Trophoblast cell (in vitro differentiated cells and primary cell): ENCODE results near the gene TFAM.

Experiments used
- DNase-seq, 2 donors: peaks; one replicate each; pipeline ENCODE4 v3.0.0-alpha.2; 2016
- H2AFZ ChIP-seq: 2 replicates; pipeline ENCODE4 v1.6.1; 2013; ENCODE audit warnings: low read length, moderate library complexity, mild to moderate bottlenecking; ENCODE audit not compliant: insufficient read depth, poor library complexity
- H2AK5ac ChIP-seq: 2 replicates; pipeline ENCODE4 v1.6.1; 2013; ENCODE audit warnings: mild to moderate bottlenecking, low read length
- H2BK120ac ChIP-seq: 2 replicates; pipeline ENCODE4 v1.6.1; 2013; ENCODE audit warnings: low read length, mild to moderate bottlenecking, moderate library complexity; ENCODE audit not compliant: insufficient read depth, poor library complexity
- H2BK12ac ChIP-seq: 2 replicates; pipeline ENCODE4 v1.6.1; 2013; ENCODE audit warnings: mild to moderate bottlenecking, low read length, moderate library complexity
- H2BK5ac ChIP-seq: 2 replicates; pipeline ENCODE4 v1.6.1; 2013; ENCODE audit warnings: low read length, low read depth, moderate library complexity, mild to moderate bottlenecking; ENCODE audit not compliant: poor library complexity
- H3K14ac ChIP-seq: 2 replicates; pipeline ENCODE4 v1.6.1; 2013; ENCODE audit warnings: mild to moderate bottlenecking, low read length
- H3K18ac ChIP-seq: 2 replicates; pipeline ENCODE4 v1.6.1; 2013; ENCODE audit warnings: mild to moderate bottlenecking, low read length
- H3K23ac ChIP-seq: 2 replicates; pipeline ENCODE4 v1.6.1; 2013; ENCODE audit warnings: low read length
- H3K27ac ChIP-seq: 2 replicates; pipeline ENCODE4 v1.5.1; 2013; ENCODE audit warnings: low read depth, mild to moderate bottlenecking, inconsistent platforms, low read length, moderate library complexity
- H3K27me3 ChIP-seq: 2 replicates; pipeline ENCODE4 v1.6.1; 2013; ENCODE audit warnings: inconsistent platforms, mild to moderate bottlenecking, low read length, moderate library complexity; ENCODE audit not compliant: insufficient read depth
- H3K36me3 ChIP-seq, 2 experiments: 1 replicate in 1 of 2; 2 replicates in 1 of 2; pipeline ENCODE4 v1.6.1; 2013; ENCODE audit warnings: low read length in 2 of 2, mild to moderate bottlenecking in 2 of 2, moderate library complexity in 1 of 2; ENCODE audit not compliant: insufficient read depth in 2 of 2, control insufficient read depth in 1 of 2
- H3K4ac ChIP-seq: 2 replicates; pipeline ENCODE4 v1.6.1; 2013; ENCODE audit warnings: low read depth, mild to moderate bottlenecking, low read length, moderate library complexity
- H3K4me1 ChIP-seq, 2 experiments: 1 replicate in 1 of 2; 2 replicates in 1 of 2; pipeline ENCODE4 v1.6.1; 2013; ENCODE audit warnings: low read length in 2 of 2, mild to moderate bottlenecking in 2 of 2, moderate library complexity in 1 of 2; ENCODE audit not compliant: insufficient read depth in 2 of 2, control insufficient read depth in 1 of 2
- H3K4me2 ChIP-seq: 2 replicates; pipeline ENCODE4 v1.6.1; 2013; ENCODE audit warnings: inconsistent platforms, mild to moderate bottlenecking, low read length, moderate library complexity
- H3K4me3 ChIP-seq: 2 replicates; pipeline ENCODE4 v1.5.1; 2013; ENCODE audit warnings: mild to moderate bottlenecking, low read depth, low read length, inconsistent platforms
- H3K79me1 ChIP-seq: one replicate; pipeline ENCODE4 v1.6.1; 2013; ENCODE audit warnings: low read length
- H3K79me2 ChIP-seq: 2 replicates; pipeline ENCODE4 v1.6.1; 2013; ENCODE audit warnings: low read length, mild to moderate bottlenecking; ENCODE audit not compliant: control insufficient read depth, insufficient read depth, poor library complexity
- H3K9ac ChIP-seq: 2 replicates; pipeline ENCODE4 v1.6.1; 2013; ENCODE audit warnings: mild to moderate bottlenecking, low read length
- H3K9me3 ChIP-seq: 2 replicates; pipeline ENCODE4 v1.6.1; 2013; ENCODE audit warnings: low read depth, mild to moderate bottlenecking, control low read depth, inconsistent platforms, low read length; ENCODE audit not compliant: insufficient read depth
- H4K12ac ChIP-seq: 2 replicates; pipeline ENCODE4 v1.6.1; 2013; ENCODE audit warnings: low read depth, mild to moderate bottlenecking, low read length, moderate library complexity
- H4K8ac ChIP-seq: 2 replicates; pipeline ENCODE4 v1.6.1; 2013; ENCODE audit warnings: low read depth, mild to moderate bottlenecking, low read length, moderate library complexity
- H4K91ac ChIP-seq: one replicate; pipeline ENCODE4 v1.6.1; 2013; ENCODE audit warnings: low read depth, mild to moderate bottlenecking, low read length, moderate library complexity
- WGBS: extraction: QIAGEN DNeasy Blood & Tissue Kit; methylation state at CpG from one replicate; pipeline ENCODE4 v1.1.7; 2013; ENCODE audit warnings: missing lambda C conversion rate; ENCODE audit not compliant: insufficient read length, insufficient coverage; ENCODE audit errors: extremely low coverage; 5-methylcytosine and 5-hydroxymethylcytosine counted together

TFAM gene

DNA sequence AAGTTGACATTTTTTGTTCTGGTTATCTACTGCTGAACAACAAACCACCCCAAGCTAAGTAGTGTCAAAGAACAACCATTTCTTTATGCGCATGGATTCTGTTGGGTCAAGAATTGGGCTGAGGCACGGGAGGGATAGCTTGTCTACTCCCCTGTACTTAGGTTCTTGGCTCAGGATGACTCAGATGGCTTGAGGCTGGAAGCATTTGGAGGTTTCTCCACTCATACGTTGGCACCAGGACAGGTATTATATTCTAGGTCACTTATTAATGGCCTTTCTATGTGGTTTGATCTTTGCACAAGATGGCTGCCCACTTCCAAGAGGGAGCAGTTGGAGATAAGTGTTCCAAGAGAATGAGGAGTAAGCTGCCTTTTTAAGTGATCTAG is 11.8 kb upstream of the TFAM start:
- Histone ChIP-seq H3K9me3 (no peaks in the 10 kb centered on the region), H3K14ac (no peak overlapping the region), H3K36me3 (no peaks in the 10 kb centered on the region), H3K27me3 (no peaks in the 10 kb centered on the region), H3K4me3 (no peak overlapping the region), H2AFZ (no peak overlapping the region), H3K79me2 (no peaks in the 10 kb centered on the region), H2AK5ac (no peak overlapping the region), H4K8ac (no peak overlapping the region), H2BK5ac (no peak overlapping the region), H3K23ac (no peak overlapping the region), H2BK12ac (no peak overlapping the region), H2BK120ac (no peak overlapping the region), H3K18ac (no peak overlapping the region), H3K4me1 (no peaks in the 10 kb centered on the region), H3K79me1 (no peaks in the 10 kb centered on the region), H3K4ac (no peak overlapping the region), H3K9ac (no peak overlapping the region), H4K12ac (no peak overlapping the region), H3K4me2 (no peak overlapping the region), H3K27ac (no peak overlapping the region), H4K91ac (no peak overlapping the region)
- no CpG with 5 or more reads among the region's 3 CpGs for WGBS
- DNase-seq: peak in 1 of 2 donors; percentile 16

DNA sequence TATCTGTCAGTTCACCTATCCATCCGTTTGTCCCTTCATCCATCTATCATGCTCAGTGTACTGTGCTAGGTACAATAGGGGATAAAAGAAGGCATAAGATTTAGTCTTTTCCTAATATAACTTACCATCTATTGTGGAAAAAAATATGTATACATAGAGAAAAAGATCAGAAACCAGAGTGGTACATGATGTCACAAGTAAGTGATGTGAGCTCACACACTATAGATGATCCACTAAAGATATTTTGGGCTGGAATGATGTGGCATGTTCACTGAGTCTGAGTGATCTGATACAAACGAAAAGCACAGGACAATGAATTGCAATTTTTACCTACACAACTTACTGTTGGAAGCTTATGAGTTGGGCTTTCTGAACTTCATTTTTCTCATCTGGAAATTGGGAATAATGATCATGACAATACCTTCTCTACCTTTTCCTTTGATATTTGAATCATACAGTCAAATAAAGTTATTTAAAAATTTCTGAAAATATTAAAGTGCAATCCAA is 2.7 kb upstream of the TFAM start:
- WGBS: no CpG with 5 or more reads among the region's 2 CpGs
- no peak overlapping the region for H2BK5ac ChIP-seq
- H3K9me3 ChIP-seq: peaks cover 2% of the 10 kb centered on the region
- no peak overlapping the region for H2BK120ac ChIP-seq
- H3K4me3 ChIP-seq: no peak overlapping the region
- H4K12ac ChIP-seq: no peak overlapping the region
- H3K14ac ChIP-seq: no peak overlapping the region
- no peak overlapping the region for H2AK5ac ChIP-seq
- H3K36me3 ChIP-seq: peaks cover 5 to 6% of the 10 kb centered on the region in 2 experiments
- no peak overlapping the region for H3K9ac ChIP-seq
- H2BK12ac ChIP-seq: no peak overlapping the region
- H3K23ac ChIP-seq: no peak overlapping the region
- H3K79me1 ChIP-seq: peaks cover 11% of the 10 kb centered on the region
- no peak overlapping the region for H3K4ac ChIP-seq
- DNase-seq: no peak
- no peak overlapping the region for H2AFZ ChIP-seq
- H3K27me3 ChIP-seq: no peaks in the 10 kb centered on the region
- H3K4me2 ChIP-seq: no peak overlapping the region
- peaks cover 7% of the 10 kb centered on the region for H3K79me2 ChIP-seq
- no peak overlapping the region for H4K8ac ChIP-seq
- H3K18ac ChIP-seq: no peak overlapping the region
- peaks cover 0 to 3% of the 10 kb centered on the region in 2 experiments for H3K4me1 ChIP-seq
- no peak overlapping the region for H4K91ac ChIP-seq
- H3K27ac ChIP-seq: no peak overlapping the region

DNA sequence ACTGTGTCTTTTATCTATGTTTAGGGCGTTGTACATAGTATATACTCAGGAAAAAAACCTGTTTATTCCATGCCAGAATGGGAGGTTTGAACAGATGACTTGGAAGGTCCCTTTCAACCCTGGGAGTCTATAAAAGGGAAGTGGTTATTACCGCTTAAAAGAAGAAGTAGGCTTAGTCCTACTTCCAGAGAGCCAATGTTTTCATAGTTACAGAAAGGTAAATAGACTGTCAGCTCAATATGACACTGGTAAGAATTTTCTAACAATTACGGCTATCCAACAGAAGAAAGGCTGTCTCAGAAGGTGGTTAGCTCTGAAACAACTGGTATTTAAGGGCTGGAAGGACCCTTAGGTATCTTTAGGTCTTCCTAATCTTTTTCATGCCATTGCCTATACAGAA is 1.1 kb upstream of the TFAM start:
- H3K9ac ChIP-seq: no peak overlapping the region
- no peak overlapping the region for H2AFZ ChIP-seq
- no peak overlapping the region for H3K4me3 ChIP-seq
- H3K36me3 ChIP-seq: peaks cover 8 to 9% of the 10 kb centered on the region in 2 experiments
- H2BK5ac ChIP-seq: no peak overlapping the region
- H3K79me2 ChIP-seq: peaks cover 7% of the 10 kb centered on the region
- H3K4me1 ChIP-seq: peaks cover 0 to 3% of the 10 kb centered on the region in 2 experiments
- H4K12ac ChIP-seq: no peak overlapping the region
- H3K4ac ChIP-seq: no peak overlapping the region
- peak in 1 of 2 donors; percentile 48 for DNase-seq
- no peak overlapping the region for H3K14ac ChIP-seq
- WGBS: no CpG with 5 or more reads among the region's 3 CpGs
- H3K79me1 ChIP-seq: peaks cover 11% of the 10 kb centered on the region
- no peak overlapping the region for H3K18ac ChIP-seq
- no peak overlapping the region for H2AK5ac ChIP-seq
- H2BK12ac ChIP-seq: no peak overlapping the region
- H4K8ac ChIP-seq: no peak overlapping the region
- H3K23ac ChIP-seq: no peak overlapping the region
- H4K91ac ChIP-seq: no peak overlapping the region
- H3K27ac ChIP-seq: no peak overlapping the region
- H3K4me2 ChIP-seq: peak overlapping the region; percentile 76
- H3K27me3 ChIP-seq: no peaks in the 10 kb centered on the region
- H2BK120ac ChIP-seq: no peak overlapping the region
- peaks cover 2% of the 10 kb centered on the region for H3K9me3 ChIP-seq

DNA sequence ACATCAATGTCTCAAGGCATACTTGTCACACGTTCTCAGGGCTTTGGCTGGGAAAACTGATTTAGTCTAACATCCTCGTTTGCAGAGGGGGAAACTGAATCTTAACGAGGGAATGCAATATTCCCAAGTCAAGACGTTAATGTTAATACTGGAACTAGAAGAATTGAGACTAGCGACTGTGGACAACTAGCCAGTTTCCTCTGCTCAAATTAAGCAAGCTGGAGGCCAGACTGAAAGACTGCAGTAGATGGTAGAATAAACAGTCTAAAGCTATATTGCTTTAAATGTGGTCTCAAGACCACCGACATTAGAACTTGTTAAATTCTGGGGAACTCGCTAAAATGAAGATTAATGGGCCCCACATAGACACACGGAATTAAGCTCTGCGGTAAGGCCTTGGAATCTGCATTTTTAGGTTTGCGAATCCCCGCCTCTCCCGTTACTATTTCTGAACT is 639 bp upstream of the TFAM start:
- peak overlapping the region; percentile 80 for H4K12ac ChIP-seq
- H3K14ac ChIP-seq: peak overlapping the region; percentile 86
- H2AK5ac ChIP-seq: no peak overlapping the region
- H3K23ac ChIP-seq: no peak overlapping the region
- peak overlapping the region; percentile 89 for H3K27ac ChIP-seq
- H3K79me2 ChIP-seq: peaks cover 7% of the 10 kb centered on the region
- H2AFZ ChIP-seq: peak overlapping the region; percentile 87
- no peak for DNase-seq
- H3K4me1 ChIP-seq: peaks cover 0 to 3% of the 10 kb centered on the region in 2 experiments
- peak overlapping the region; percentile 36 for H3K4ac ChIP-seq
- peak overlapping the region; percentile 80 for H3K9ac ChIP-seq
- H3K27me3 ChIP-seq: no peaks in the 10 kb centered on the region
- H3K4me3 ChIP-seq: peak overlapping the region; percentile 97
- H3K18ac ChIP-seq: peak overlapping the region; percentile 85
- peak overlapping the region; percentile 17 for H2BK12ac ChIP-seq
- H2BK5ac ChIP-seq: peak overlapping the region; percentile 86
- H3K36me3 ChIP-seq: peaks cover 10 to 12% of the 10 kb centered on the region in 2 experiments
- peaks cover 2% of the 10 kb centered on the region for H3K9me3 ChIP-seq
- peak overlapping the region; percentile 76 for H3K4me2 ChIP-seq
- peak overlapping the region; percentile 68 for H2BK120ac ChIP-seq
- H3K79me1 ChIP-seq: peaks cover 11% of the 10 kb centered on the region
- peak overlapping the region; percentile 92 for H4K91ac ChIP-seq
- H4K8ac ChIP-seq: peak overlapping the region; percentile 95
- WGBS: no CpG with 5 or more reads among the region's 12 CpGs
